Thymus (tissue), 14 donors: Measurements from ENCODE around the gene DNAJB7. TPM values are rescaled to one million over a fixed set of nuclear protein-coding genes. Genes with fewer than 3 reads are reported as not detected.
A peak's percentile ranks its signal among the peaks of the same experiment; 100 is the strongest.

Experiments used
- DNase-seq, 9 donors: peaks; one replicate each; pipeline ENCODE4 v3.0.0-alpha.2; 2013; ENCODE audit warnings: low spot score in 9 of 9, low read depth in 6 of 9, missing footprints in 1 of 9
- H3K27ac ChIP-seq, 2 donors: one replicate each; pipeline ENCODE4 v1.5.1; 2013; ENCODE audit warnings: control low read depth in 1 of 2, low read depth in 1 of 2, low read length in 1 of 2, mild to moderate bottlenecking in 1 of 2, moderate library complexity in 1 of 2
- H3K27me3 ChIP-seq, 2 donors: one replicate each; pipeline ENCODE4 v1.5.1; 2013; ENCODE audit warnings: low read length in 1 of 2; ENCODE audit not compliant: control insufficient read depth in 2 of 2, insufficient read depth in 1 of 2
- H3K36me3 ChIP-seq, 2 donors: one replicate each; pipeline ENCODE4 v1.5.1; 2013; ENCODE audit warnings: low read length in 1 of 2, mild to moderate bottlenecking in 1 of 2, moderate library complexity in 1 of 2; ENCODE audit not compliant: control insufficient read depth in 2 of 2, insufficient read depth in 2 of 2
- H3K4me1 ChIP-seq, 2 donors: one replicate each; pipeline ENCODE4 v1.5.1; 2013; ENCODE audit warnings: low read length in 2 of 2; ENCODE audit not compliant: control insufficient read depth in 2 of 2, insufficient read depth in 2 of 2
- H3K4me3 ChIP-seq, 2 donors: one replicate each; pipeline ENCODE4 v1.5.1; 2013; ENCODE audit warnings: low read length in 2 of 2, control low read depth in 1 of 2, mild to moderate bottlenecking in 1 of 2
- H3K9me3 ChIP-seq, 2 donors: one replicate each; pipeline ENCODE4 v1.5.1; 2013; ENCODE audit warnings: low read length in 1 of 2, mild to moderate bottlenecking in 1 of 2; ENCODE audit not compliant: control insufficient read depth in 2 of 2, insufficient read depth in 1 of 2
- WGBS: extraction: QIAGEN DNeasy Blood & Tissue Kit; methylation state at CpG from one replicate; pipeline ENCODE4 v1.1.7; 2013; 5-methylcytosine and 5-hydroxymethylcytosine counted together
- long read RNA-seq, 10 donors: transcript quantifications; one replicate each; lab custom pipeline, GENCODE V29; 2026
- polyA plus RNA-seq: library from polyadenylated mRNA; stranded (reverse); fragments of 200-250 nt; gene quantifications from one replicate; pipeline ENCODE4 v1.2.3, GENCODE V29; 2013
- total RNA-seq: library from RNA; stranded (reverse); fragments of 120-200 nt; gene quantifications from one replicate; pipeline ENCODE4 v1.2.4, GENCODE V29; 2013
- donor health status: healthy.

Gene DNAJB7
- total RNA-seq (not detected), polyA plus RNA-seq (not detected)
- long read RNA-seq, donor 1, partial matches to known transcripts: 0 of 2 reads
- long read RNA-seq, donor 1, other reads (novel, unspliced or antisense): 0 of 2 reads
- long read RNA-seq, donor 2, transcript DNAJB7-201 (1 exons, 2,578 nt): major isoform, 8 of 8 reads
- long read RNA-seq, donor 2, partial matches to known transcripts: 0 of 8 reads
- long read RNA-seq, donor 2, other reads (novel, unspliced or antisense): 0 of 8 reads
- long read RNA-seq, donor 3, transcript DNAJB7-201 (1 exons, 2,578 nt): major isoform, 8 of 8 reads
- long read RNA-seq, donor 3, partial matches to known transcripts: 0 of 8 reads
- long read RNA-seq, donor 3, other reads (novel, unspliced or antisense): 0 of 8 reads
- long read RNA-seq, donor 4, partial matches to known transcripts: 0 of 2 reads
- long read RNA-seq, donor 4, other reads (novel, unspliced or antisense): 0 of 2 reads
- long read RNA-seq, donor 5, transcript DNAJB7-201 (1 exons, 2,578 nt): major isoform, 6 of 6 reads
- long read RNA-seq, donor 5, partial matches to known transcripts: 0 of 6 reads
- long read RNA-seq, donor 5, other reads (novel, unspliced or antisense): 0 of 6 reads
- long read RNA-seq, donor 6, partial matches to known transcripts: 0 of 1 reads
- long read RNA-seq, donor 6, other reads (novel, unspliced or antisense): 0 of 1 reads
- long read RNA-seq, donor 7, transcript DNAJB7-201 (1 exons, 2,578 nt): major isoform, 5 of 5 reads
- long read RNA-seq, donor 7, partial matches to known transcripts: 0 of 5 reads
- long read RNA-seq, donor 7, other reads (novel, unspliced or antisense): 0 of 5 reads
- long read RNA-seq, donor 8: 0 reads
- long read RNA-seq, donor 9, partial matches to known transcripts: 0 of 2 reads
- long read RNA-seq, donor 9, other reads (novel, unspliced or antisense): 0 of 2 reads
- long read RNA-seq, donor 10, transcript DNAJB7-201 (1 exons, 2,578 nt): major isoform, 5 of 5 reads
- long read RNA-seq, donor 10, partial matches to known transcripts: 0 of 5 reads
- long read RNA-seq, donor 10, other reads (novel, unspliced or antisense): 0 of 5 reads

DNA sequence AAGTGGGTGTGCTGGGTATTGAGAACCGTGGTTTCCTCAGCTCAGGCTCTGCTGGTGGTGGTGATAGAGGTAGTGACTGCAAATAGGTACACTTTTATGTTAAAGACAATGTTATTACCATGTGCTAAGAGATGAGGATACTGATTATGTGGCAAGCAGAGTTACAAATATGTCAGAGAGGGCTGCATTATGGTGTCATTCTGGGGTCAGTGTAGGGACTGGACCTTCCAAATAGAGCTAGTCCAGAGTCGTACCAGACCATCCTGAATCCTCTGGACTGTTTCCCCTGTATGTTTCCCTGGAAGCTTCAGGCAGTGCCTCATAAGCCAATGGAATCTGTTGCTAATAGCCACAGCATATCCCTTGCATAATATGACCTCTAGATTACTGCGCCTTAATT is at the start of gene DNAJB7:
Gene DNAJB7 (minus strand): TSS at position 101 of the 400 bp plus-strand sequence. CDS start 119 bp downstream, outside the sequence.
- DNase-seq: no peak
- H3K4me3 ChIP-seq: no peak within 1 kb of the TSS
- WGBS: 98% methylated on average over 3 of the region's 3 CpGs
- H3K27ac ChIP-seq: no peak within 1 kb of the TSS
- H3K4me1 ChIP-seq: peaks cover 9 to 14% of the 10 kb centered on the region in 2 donors
- H3K36me3 ChIP-seq: peaks cover 5 to 26% of the 10 kb centered on the region in 2 donors
- H3K27me3 ChIP-seq: no peaks in the 10 kb centered on the region
- no peaks in the 10 kb centered on the region for H3K9me3 ChIP-seq

DNA sequence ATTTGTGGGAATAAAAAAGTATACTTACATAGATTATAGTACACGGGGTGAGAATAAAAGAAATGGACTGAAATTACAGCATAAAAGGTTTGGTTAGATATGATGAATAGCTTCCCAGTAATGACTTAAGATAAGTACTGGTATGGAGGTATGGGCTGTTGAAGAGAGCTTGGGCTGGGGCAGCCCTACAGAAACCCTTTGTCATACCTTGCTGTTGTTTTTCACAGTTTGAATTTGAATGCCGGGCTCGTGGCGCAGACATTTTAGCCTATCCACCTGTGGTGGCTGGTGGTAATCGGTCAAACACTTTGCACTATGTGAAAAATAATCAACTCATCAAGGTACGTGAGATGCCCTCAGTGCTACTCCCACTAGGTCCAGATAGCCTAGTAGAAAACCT is 47.0 kb upstream of the DNAJB7 start:
- no peak for DNase-seq
- Histone ChIP-seq H3K27me3 (no peaks in the 10 kb centered on the region), H3K9me3 (no peaks in the 10 kb centered on the region), H3K27ac (no peak overlapping the region), H3K36me3 (peaks cover 21 to 30% of the 10 kb centered on the region in 2 donors), H3K4me1 (no peaks in the 10 kb centered on the region), H3K4me3 (no peak overlapping the region)
- 98% methylated on average over 6 of the region's 6 CpGs for WGBS

DNA sequence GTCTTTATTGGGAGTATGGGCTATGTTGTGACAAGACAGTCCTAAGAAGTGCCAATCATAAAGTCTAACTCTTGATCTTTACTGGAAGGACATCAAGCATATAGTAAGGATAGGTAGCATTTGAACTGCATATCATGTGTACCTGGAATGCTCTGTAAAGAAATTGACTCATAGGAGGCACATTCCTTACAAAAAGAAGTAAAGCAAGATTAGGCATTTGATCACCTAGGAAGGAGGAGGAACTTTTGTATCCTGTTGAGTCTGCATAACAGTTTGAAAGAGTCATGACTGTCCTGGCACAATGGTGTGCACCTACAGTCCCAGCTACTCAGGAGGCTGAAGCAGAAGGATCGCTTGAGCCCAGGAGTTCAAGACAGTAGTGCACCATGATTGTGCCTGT is 42.2 kb upstream of the DNAJB7 start:
- Histone ChIP-seq H3K27ac (no peak overlapping the region), H3K4me1 (no peaks in the 10 kb centered on the region), H3K27me3 (no peaks in the 10 kb centered on the region), H3K4me3 (no peak overlapping the region), H3K36me3 (peaks cover 19 to 22% of the 10 kb centered on the region in 2 donors), H3K9me3 (no peaks in the 10 kb centered on the region)
- no peak for DNase-seq
- 97% methylated on average over 1 of the region's 1 CpG for WGBS

DNA sequence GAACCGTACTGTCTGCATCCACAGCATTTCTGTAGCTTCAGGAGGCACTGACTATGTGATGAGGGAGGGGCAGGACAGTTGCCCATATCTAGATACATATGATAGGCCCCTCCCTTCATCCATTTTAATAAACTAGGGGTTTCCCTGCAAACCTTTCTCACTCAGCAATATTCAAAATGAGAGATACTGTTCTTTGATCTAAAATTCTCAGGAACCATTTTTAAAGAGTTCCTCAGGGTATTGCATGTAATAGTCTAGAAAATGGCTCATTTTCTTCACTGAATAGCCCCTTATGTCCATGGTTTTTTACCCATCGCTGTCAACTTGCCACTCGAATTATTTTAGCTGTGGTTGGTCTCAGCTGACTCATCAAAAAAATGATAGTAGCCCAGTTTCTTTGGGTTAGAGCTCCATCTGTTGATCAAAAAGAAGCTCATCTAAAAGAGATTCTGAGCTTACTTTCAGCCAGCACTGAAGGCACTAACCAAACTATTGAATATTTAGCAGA is 37.0 kb upstream of the DNAJB7 start:
- H3K9me3 ChIP-seq: no peaks in the 10 kb centered on the region
- peaks cover 6 to 12% of the 10 kb centered on the region in 2 donors for H3K36me3 ChIP-seq
- H3K4me1 ChIP-seq: no peaks in the 10 kb centered on the region
- no peak overlapping the region for H3K27ac ChIP-seq
- peak; percentile 16 to 80 (median 55) for DNase-seq
- H3K27me3 ChIP-seq: no peaks in the 10 kb centered on the region
- 36% methylated on average over 3 of the region's 3 CpGs for WGBS
- no peak overlapping the region for H3K4me3 ChIP-seq

DNA sequence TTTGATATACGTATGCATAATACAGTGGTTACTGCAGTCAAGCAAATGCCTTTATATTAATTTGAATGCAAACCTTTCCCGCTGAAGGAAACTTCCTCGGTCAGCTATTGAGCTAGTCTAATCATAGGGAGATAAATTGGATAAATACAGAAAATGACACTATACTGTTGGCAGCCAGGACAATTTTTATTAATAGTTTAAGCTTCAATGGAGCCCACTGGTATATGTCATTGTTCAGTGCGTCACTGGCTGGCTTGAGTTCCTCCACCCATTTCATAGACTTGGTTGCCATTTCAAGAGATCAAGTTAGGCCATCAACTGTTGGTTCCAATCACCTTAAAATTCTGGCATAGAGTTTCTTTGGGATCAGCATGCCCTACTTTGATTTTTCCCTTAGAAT is 32.5 kb upstream of the DNAJB7 start:
- Histone ChIP-seq H3K27me3 (no peaks in the 10 kb centered on the region), H3K4me3 (no peak overlapping the region), H3K9me3 (no peaks in the 10 kb centered on the region), H3K4me1 (no peaks in the 10 kb centered on the region), H3K27ac (no peak overlapping the region), H3K36me3 (peaks cover 2 to 24% of the 10 kb centered on the region in 2 donors)
- 98% methylated on average over 4 of the region's 4 CpGs for WGBS
- DNase-seq: no peak

DNA sequence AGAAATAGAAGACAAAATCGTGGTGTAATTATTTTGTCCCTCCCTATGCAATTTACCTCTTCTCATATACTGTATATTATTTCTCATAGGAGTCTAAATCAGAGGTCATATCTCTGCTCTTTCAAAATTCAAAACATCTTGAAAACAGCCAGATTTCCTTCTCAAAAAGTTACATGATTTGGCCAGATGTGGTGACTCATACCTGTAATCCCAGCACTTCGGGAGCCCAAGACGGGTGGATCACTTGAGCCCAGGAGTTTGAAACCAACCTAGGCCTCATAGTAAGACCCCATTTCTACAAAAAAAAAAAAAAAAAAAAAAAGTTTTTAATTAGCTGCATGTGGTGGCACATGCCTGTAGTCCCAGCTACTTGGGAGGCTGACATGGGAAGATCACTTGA is 29.0 kb upstream of the DNAJB7 start:
- Histone ChIP-seq H3K4me1 (no peaks in the 10 kb centered on the region), H3K36me3 (peaks cover 15 to 52% of the 10 kb centered on the region in 2 donors), H3K4me3 (no peak overlapping the region), H3K9me3 (no peaks in the 10 kb centered on the region), H3K27me3 (no peaks in the 10 kb centered on the region), H3K27ac (no peak overlapping the region)
- WGBS: 97% methylated on average over 3 of the region's 3 CpGs
- no peak for DNase-seq

DNA sequence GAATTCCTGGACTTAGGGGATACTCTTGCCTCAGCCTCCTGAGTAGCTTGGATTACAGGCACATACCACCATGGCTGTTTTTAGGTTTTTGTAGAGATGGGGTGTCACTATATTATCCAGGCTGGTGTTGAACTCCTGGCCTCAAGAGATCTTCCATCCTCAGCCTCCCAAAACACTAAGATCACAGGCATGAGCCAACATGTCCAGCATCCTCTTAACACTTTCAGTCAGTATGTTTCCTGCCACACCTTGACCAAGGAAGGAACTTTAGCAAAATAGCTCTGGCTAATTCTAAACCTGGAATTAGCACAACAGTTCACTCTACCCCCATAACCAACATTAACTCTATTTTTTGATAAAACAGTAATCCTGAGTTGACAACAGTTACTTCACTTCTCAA is 27.2 kb upstream of the DNAJB7 start:
- Histone ChIP-seq H3K4me3 (no peak overlapping the region), H3K27me3 (no peaks in the 10 kb centered on the region)

DNA sequence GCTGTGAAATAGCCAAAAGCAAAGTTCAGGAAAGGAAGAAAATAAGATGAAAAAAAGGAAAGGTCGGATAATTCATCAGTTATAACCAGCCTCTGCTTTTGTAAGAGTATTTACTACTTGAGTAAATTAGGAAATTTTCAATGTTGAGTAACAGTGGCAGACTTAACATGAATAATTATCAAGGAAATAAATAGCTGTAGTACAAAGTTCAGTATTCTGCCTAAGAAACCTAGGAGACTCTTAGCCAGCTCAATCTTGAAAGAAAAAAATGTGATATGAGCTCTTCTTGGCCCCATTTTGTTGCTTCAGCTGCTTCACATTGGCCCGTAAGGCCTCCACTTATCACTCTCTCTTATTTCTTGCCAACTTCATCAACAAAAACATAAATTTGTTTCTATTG is 17.0 kb upstream of the DNAJB7 start:
- Histone ChIP-seq H3K4me1 (no peaks in the 10 kb centered on the region), H3K27me3 (no peaks in the 10 kb centered on the region), H3K9me3 (no peaks in the 10 kb centered on the region), H3K27ac (no peak overlapping the region), H3K4me3 (no peak overlapping the region), H3K36me3 (peaks cover 18 to 19% of the 10 kb centered on the region in 2 donors)
- WGBS: 97% methylated on average over 2 of the region's 2 CpGs
- no peak for DNase-seq

More for the DNA sequence above, 27.2 kb upstream of the DNAJB7 start:
- Histone ChIP-seq H3K27ac (no peak overlapping the region), H3K9me3 (no peaks in the 10 kb centered on the region), H3K36me3 (peaks cover 15 to 50% of the 10 kb centered on the region in 2 donors), H3K4me1 (no peaks in the 10 kb centered on the region)
- no peak for DNase-seq
